ENCODE results near the gene GJB1. TPM values are rescaled to one million over a fixed set of nuclear protein-coding genes. Genes with fewer than 3 reads are reported as not detected.
A peak's percentile ranks its signal among the peaks of the same experiment; 100 is the strongest.
"Not testable (repeated sequence)": the region's sequence is repeated elsewhere in the genome, so short reads cannot be mapped to it uniquely, and the experiment has no call there.

Gene GJB1
- total RNA-seq, 1 experiment from 2014 or later = not detected

- no peak for DNase-seq (ENCODE audit: low spot score)
- Histone ChIP-seq H3K27me3 (replicated peaks; ENCODE audit: insufficient read depth, low read depth, low read length, poor library complexity) (no peaks in the 10 kb centered on the region), H3K27ac (ENCODE audit: low read depth, low read length, poor library complexity, severe bottlenecking) (no peak overlapping the region), H3K36me3 (ENCODE audit: insufficient read depth, low read length, poor library complexity, severe bottlenecking) (no peaks in the 10 kb centered on the region), H3K4me1 (ENCODE audit: insufficient read depth, low read length, poor library complexity, severe bottlenecking) (no peaks in the 10 kb centered on the region), H3K9me3 (ENCODE audit: low read depth, low read length, poor library complexity, severe bottlenecking) (no peaks in the 10 kb centered on the region), H3K4me3 (ENCODE audit: low read depth, low read length, poor library complexity, severe bottlenecking) (no peak overlapping the region)
- no TSS peak for BruUV-seq (replicated peaks)
- intact Hi-C loops (cut with micrococcal nuclease; ENCODE audit: unreplicated experiment) = loop anchor here (5.0 kb wide), 1 partner anchor 78 kb away; the partner anchor contains the start of gene FOXO4
- CTCF ChIA-PET = no interaction called here
- POLR2A ChIA-PET (ENCODE audit: low non-redundant PET) = no interaction called here
- TF ChIP-seq CTCF (conservative IDR thresholded peaks at IDR 0.05; ENCODE audit: low read depth, low read length) (no peak), EZH2 (IDR thresholded peaks at IDR 0.05; ENCODE audit: borderline replicate concordance, low read depth, low read length, poor library complexity, severe bottlenecking) (no peak)
Observed at GRCh38 chrX:71175531-71175930, 47.5 kb upstream of the GJB1 start.

GRCh38 chrX:71177327-71177726 is 45.7 kb upstream of the GJB1 start:
- no peak for DNase-seq (ENCODE audit: low spot score)
- no peaks in the 10 kb centered on the region for H3K27me3 ChIP-seq (replicated peaks; ENCODE audit: insufficient read depth, low read depth, low read length, poor library complexity)
- peaks cover under 1% of the 10 kb centered on the region for H3K4me1 ChIP-seq (ENCODE audit: insufficient read depth, low read length, poor library complexity, severe bottlenecking)
- no peaks in the 10 kb centered on the region for H3K9me3 ChIP-seq (ENCODE audit: low read depth, low read length, poor library complexity, severe bottlenecking)
- intact Hi-C loops (cut with micrococcal nuclease; ENCODE audit: unreplicated experiment) = loop anchor here (5.0 kb wide), 1 partner anchor 80 kb away; the partner anchor contains the start of gene FOXO4
- no peak overlapping the region for H3K4me3 ChIP-seq (ENCODE audit: low read depth, low read length, poor library complexity, severe bottlenecking)
- no peak overlapping the region for H3K27ac ChIP-seq (ENCODE audit: low read depth, low read length, poor library complexity, severe bottlenecking)
- CTCF ChIA-PET = no interaction called here
- no peaks in the 10 kb centered on the region for H3K36me3 ChIP-seq (ENCODE audit: insufficient read depth, low read length, poor library complexity, severe bottlenecking)
- no TSS peak for BruUV-seq (replicated peaks)
- POLR2A ChIA-PET (ENCODE audit: low non-redundant PET) = no interaction called here
- TF ChIP-seq CTCF (conservative IDR thresholded peaks at IDR 0.05; ENCODE audit: low read depth, low read length) = no peak
- TF ChIP-seq EZH2 (IDR thresholded peaks at IDR 0.05; ENCODE audit: borderline replicate concordance, low read depth, low read length, poor library complexity, severe bottlenecking) = no peak

- intact Hi-C loops (cut with micrococcal nuclease; ENCODE audit: unreplicated experiment) = loop anchor here (1.0 to 5.0 kb wide), 3 partner anchors 82 to 410 kb away; partner anchors contain the start of gene FOXO4
- no TSS peak for BruUV-seq (replicated peaks)
- ChIA-PET CTCF (no interaction called here), POLR2A (ENCODE audit: low non-redundant PET) (no interaction called here)
- no peaks in the 10 kb centered on the region for H3K27me3 ChIP-seq (replicated peaks; ENCODE audit: insufficient read depth, low read depth, low read length, poor library complexity)
- H3K36me3 ChIP-seq (ENCODE audit: insufficient read depth, low read length, poor library complexity, severe bottlenecking) = no peaks in the 10 kb centered on the region
- no peak overlapping the region for H3K27ac ChIP-seq (ENCODE audit: low read depth, low read length, poor library complexity, severe bottlenecking)
- TF ChIP-seq CTCF (conservative IDR thresholded peaks at IDR 0.05; ENCODE audit: low read depth, low read length) (peak; percentile 76), EZH2 (IDR thresholded peaks at IDR 0.05; ENCODE audit: borderline replicate concordance, low read depth, low read length, poor library complexity, severe bottlenecking) (no peak)
- H3K4me1 ChIP-seq (ENCODE audit: insufficient read depth, low read length, poor library complexity, severe bottlenecking) = peaks cover 8% of the 10 kb centered on the region
- no peaks in the 10 kb centered on the region for H3K9me3 ChIP-seq (ENCODE audit: low read depth, low read length, poor library complexity, severe bottlenecking)
- DNase-seq (ENCODE audit: low spot score) = peak; percentile 76
- no peak overlapping the region for H3K4me3 ChIP-seq (ENCODE audit: low read depth, low read length, poor library complexity, severe bottlenecking)
Observed at GRCh38 chrX:71178908-71179307, 44.1 kb upstream of the GJB1 start.

GRCh38 chrX:71180579-71181265 is 42.3 kb upstream of the GJB1 start:
- H3K36me3 ChIP-seq (ENCODE audit: insufficient read depth, low read length, poor library complexity, severe bottlenecking); BruUV-seq (replicated peaks); H3K4me3 ChIP-seq (ENCODE audit: low read depth, low read length, poor library complexity, severe bottlenecking); CTCF ChIA-PET; H3K4me1 ChIP-seq (ENCODE audit: insufficient read depth, low read length, poor library complexity, severe bottlenecking); intact Hi-C loops (cut with micrococcal nuclease; ENCODE audit: unreplicated experiment); H3K27ac ChIP-seq (ENCODE audit: low read depth, low read length, poor library complexity, severe bottlenecking); H3K27me3 ChIP-seq (replicated peaks; ENCODE audit: insufficient read depth, low read depth, low read length, poor library complexity); DNase-seq (ENCODE audit: low spot score); H3K9me3 ChIP-seq (ENCODE audit: low read depth, low read length, poor library complexity, severe bottlenecking): not testable (repeated sequence)
- POLR2A ChIA-PET (ENCODE audit: low non-redundant PET) = interaction anchor here (0.6 kb wide), 1 partner anchor 130 kb away, joined by 3 read pairs; no protein-coding TSS in a partner anchor

Data from A673 (cell line).